Measurements from ENCODE around the gene AP3M1.
"Not testable (repeated sequence)": the region's sequence is repeated elsewhere in the genome, so short reads cannot be mapped to it uniquely, and the experiment has no call there.

The AP3M1 gene

DNA sequence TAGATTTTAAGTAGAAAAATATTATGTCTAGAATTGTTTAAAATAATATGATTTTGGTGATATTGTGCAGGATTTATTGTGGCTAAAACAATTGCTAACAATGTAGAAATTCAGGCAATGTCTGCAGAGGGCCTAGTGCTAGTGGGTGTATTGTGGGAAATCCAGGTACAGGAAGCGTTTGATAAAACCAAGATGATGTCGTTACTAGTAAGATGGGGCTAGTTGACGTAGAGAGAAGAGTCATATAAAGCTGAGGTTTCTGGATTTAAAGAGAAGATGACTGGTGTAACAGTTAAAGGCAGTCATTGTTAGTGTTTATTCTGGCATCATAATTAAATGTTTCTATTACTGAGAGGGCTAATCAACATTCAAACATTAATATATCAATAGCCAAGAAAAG, 43.9 kb upstream of the AP3M1 start:
- Histone ChIP-seq H3K9me3 (ENCODE audit: control insufficient read depth, insufficient read depth, low read length) (no peaks in the 10 kb centered on the region), H3K4me1 (ENCODE audit: control insufficient read depth, low read length) (peaks cover 27% of the 10 kb centered on the region), H3K4me2 (ENCODE audit: low read length) (no peak overlapping the region), H3K79me2 (ENCODE audit: control insufficient read depth, low read length) (peaks cover 70% of the 10 kb centered on the region), H3K27ac (ENCODE audit: low read depth, low read length) (no peak overlapping the region), H3K36me3 (ENCODE audit: control insufficient read depth, low read length) (no peaks in the 10 kb centered on the region), H3K27me3 (ENCODE audit: control insufficient read depth, low read length) (no peaks in the 10 kb centered on the region), H3F3A (ENCODE audit: control insufficient read depth, insufficient read depth) (peaks cover 3% of the 10 kb centered on the region; the same call in 1 of the 2 replicates), H3K4me3 (ENCODE audit: low read length) (no peak overlapping the region), H3K9me2 (replicated peaks; ENCODE audit: control insufficient read depth, low read length) (no peaks in the 10 kb centered on the region), H4K20me1 (ENCODE audit: control insufficient read depth, insufficient read depth, low read depth, low read length) (no peaks in the 10 kb centered on the region)
- TF ChIP-seq, protein P1, sequence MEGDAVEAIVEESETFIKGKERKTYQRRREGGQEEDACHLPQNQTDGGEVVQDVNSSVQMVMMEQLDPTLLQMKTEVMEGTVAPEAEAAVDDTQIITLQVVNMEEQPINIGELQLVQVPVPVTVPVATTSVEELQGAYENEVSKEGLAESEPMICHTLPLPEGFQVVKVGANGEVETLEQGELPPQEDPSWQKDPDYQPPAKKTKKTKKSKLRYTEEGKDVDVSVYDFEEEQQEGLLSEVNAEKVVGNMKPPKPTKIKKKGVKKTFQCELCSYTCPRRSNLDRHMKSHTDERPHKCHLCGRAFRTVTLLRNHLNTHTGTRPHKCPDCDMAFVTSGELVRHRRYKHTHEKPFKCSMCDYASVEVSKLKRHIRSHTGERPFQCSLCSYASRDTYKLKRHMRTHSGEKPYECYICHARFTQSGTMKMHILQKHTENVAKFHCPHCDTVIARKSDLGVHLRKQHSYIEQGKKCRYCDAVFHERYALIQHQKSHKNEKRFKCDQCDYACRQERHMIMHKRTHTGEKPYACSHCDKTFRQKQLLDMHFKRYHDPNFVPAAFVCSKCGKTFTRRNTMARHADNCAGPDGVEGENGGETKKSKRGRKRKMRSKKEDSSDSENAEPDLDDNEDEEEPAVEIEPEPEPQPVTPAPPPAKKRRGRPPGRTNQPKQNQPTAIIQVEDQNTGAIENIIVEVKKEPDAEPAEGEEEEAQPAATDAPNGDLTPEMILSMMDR (IDR thresholded peaks at IDR 0.05; ENCODE audit: low read depth, low read length, poor library complexity, severe bottlenecking) = no peak
- no peak for TF ChIP-seq EZH2phosphoT487 (IDR thresholded peaks at IDR 0.05; ENCODE audit: borderline replicate concordance, low read length)

DNA sequence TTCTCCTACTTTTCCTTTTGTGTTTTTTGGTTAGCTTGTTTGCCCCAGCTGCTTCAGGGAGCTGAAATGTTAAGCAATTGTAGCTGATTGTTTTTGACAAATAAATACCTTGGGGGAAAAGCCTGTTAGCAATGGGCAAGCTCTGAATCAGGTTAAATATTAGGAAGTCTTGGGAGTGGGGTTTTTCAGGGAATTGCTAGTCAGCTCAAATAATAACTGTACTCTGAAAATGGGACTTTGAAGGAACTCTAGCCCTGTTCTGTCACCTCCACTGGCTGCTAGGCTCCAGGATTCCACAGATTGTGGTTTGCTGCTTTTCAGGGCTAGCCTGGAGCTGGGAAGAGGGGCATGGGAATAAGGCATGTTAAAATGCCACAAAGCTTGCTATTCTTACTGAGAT, 39.9 kb upstream of the AP3M1 start:
- Histone ChIP-seq H3K27ac (ENCODE audit: low read depth, low read length) (no peak overlapping the region), H3K9me2 (replicated peaks; ENCODE audit: control insufficient read depth, low read length) (no peaks in the 10 kb centered on the region), H3K9me3 (ENCODE audit: control insufficient read depth, insufficient read depth, low read length) (no peaks in the 10 kb centered on the region), H3F3A (ENCODE audit: control insufficient read depth, insufficient read depth) (peaks cover 8% of the 10 kb centered on the region), H3K4me1 (ENCODE audit: control insufficient read depth, low read length) (peaks cover 33% of the 10 kb centered on the region), H3K79me2 (ENCODE audit: control insufficient read depth, low read length) (peaks cover 83% of the 10 kb centered on the region), H3K36me3 (ENCODE audit: control insufficient read depth, low read length) (no peaks in the 10 kb centered on the region), H3K4me3 (ENCODE audit: low read length) (peak overlapping the region; percentile 34), H3K4me2 (ENCODE audit: low read length) (peak overlapping the region; percentile 57), H3K27me3 (ENCODE audit: control insufficient read depth, low read length) (no peaks in the 10 kb centered on the region), H4K20me1 (ENCODE audit: control insufficient read depth, insufficient read depth, low read depth, low read length) (no peaks in the 10 kb centered on the region)
- TF ChIP-seq, protein P1 (IDR thresholded peaks at IDR 0.05; ENCODE audit: low read depth, low read length, poor library complexity, severe bottlenecking) = no peak
- TF ChIP-seq EZH2phosphoT487 (IDR thresholded peaks at IDR 0.05; ENCODE audit: borderline replicate concordance, low read length) = no peak

DNA sequence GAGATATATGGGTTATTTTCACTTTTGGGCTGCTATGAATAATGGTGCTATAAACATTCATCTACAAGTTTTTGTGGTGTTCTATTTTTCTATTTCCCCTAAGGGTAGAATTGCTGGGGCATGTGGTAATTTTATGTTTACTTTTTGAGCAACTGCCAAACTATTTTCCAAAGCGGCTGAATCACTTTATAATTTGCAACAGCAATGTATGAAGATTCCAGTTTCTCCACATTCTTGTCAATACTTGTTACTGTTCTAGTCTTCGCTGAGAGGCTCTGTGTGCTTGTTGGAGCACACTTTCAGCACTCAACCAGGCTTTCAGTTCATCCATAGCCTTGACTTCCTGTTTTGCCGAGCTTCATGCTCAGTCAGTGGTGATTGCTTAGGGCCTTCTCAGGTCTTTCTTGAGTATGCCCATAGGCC, 39.4 kb upstream of the AP3M1 start:
- no peaks in the 10 kb centered on the region for H3K9me3 ChIP-seq (ENCODE audit: control insufficient read depth, insufficient read depth, low read length)
- no peak overlapping the region for H3K27ac ChIP-seq (ENCODE audit: low read depth, low read length)
- no peaks in the 10 kb centered on the region for H3K9me2 ChIP-seq (replicated peaks; ENCODE audit: control insufficient read depth, low read length)
- H3K4me3 ChIP-seq (ENCODE audit: low read length) = peak overlapping the region; percentile 34
- H3K79me2 ChIP-seq (ENCODE audit: control insufficient read depth, low read length) = peaks cover 84% of the 10 kb centered on the region
- no peaks in the 10 kb centered on the region for H3K36me3 ChIP-seq (ENCODE audit: control insufficient read depth, low read length)
- TF ChIP-seq, protein P1 (IDR thresholded peaks at IDR 0.05; ENCODE audit: low read depth, low read length, poor library complexity, severe bottlenecking) = no peak
- no peak for TF ChIP-seq EZH2phosphoT487 (IDR thresholded peaks at IDR 0.05; ENCODE audit: borderline replicate concordance, low read length)
- peak overlapping the region; percentile 57 for H3K4me2 ChIP-seq (ENCODE audit: low read length)
- peaks cover 33% of the 10 kb centered on the region for H3K4me1 ChIP-seq (ENCODE audit: control insufficient read depth, low read length)
- H3K27me3 ChIP-seq (ENCODE audit: control insufficient read depth, low read length) = no peaks in the 10 kb centered on the region
- H3F3A ChIP-seq (ENCODE audit: control insufficient read depth, insufficient read depth) = peaks cover 8% of the 10 kb centered on the region
- no peaks in the 10 kb centered on the region for H4K20me1 ChIP-seq (ENCODE audit: control insufficient read depth, insufficient read depth, low read depth, low read length)

DNA sequence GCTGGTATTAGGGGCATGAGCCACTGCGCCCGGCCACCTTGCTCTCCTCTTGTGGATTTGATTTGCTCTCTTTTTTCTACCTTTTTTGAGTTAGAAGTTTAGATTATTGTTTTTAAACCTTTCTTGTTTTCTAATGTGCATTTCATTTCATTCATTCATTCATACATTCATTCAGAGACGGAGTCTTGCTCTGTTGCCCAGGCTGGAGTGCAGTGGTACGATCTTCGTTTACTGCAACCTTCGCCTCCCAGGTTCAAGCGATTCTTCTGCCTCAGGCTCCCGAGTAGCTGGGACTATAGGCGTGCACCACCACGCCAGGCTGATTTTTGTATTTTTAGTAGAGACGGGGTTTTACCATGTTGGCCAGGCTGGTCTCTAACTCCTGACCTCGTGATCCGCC, 38.0 kb upstream of the AP3M1 start:
- peaks cover 82% of the 10 kb centered on the region for H3K79me2 ChIP-seq (ENCODE audit: control insufficient read depth, low read length)

More for the DNA sequence above, 38.0 kb upstream of the AP3M1 start:
- not testable (repeated sequence) for H3F3A ChIP-seq (ENCODE audit: control insufficient read depth, insufficient read depth); H3K4me2 ChIP-seq (ENCODE audit: low read length); H3K9me2 ChIP-seq (replicated peaks; ENCODE audit: control insufficient read depth, low read length); H3K36me3 ChIP-seq (ENCODE audit: control insufficient read depth, low read length); H3K27ac ChIP-seq (ENCODE audit: low read depth, low read length); H3K9me3 ChIP-seq (ENCODE audit: control insufficient read depth, insufficient read depth, low read length); H3K27me3 ChIP-seq (ENCODE audit: control insufficient read depth, low read length); H4K20me1 ChIP-seq (ENCODE audit: control insufficient read depth, insufficient read depth, low read depth, low read length); H3K4me3 ChIP-seq (ENCODE audit: low read length)
- H3K4me1 ChIP-seq (ENCODE audit: control insufficient read depth, low read length) = peaks cover 33% of the 10 kb centered on the region
